Astrocyte (in vitro differentiated cells and primary cell): ENCODE results near the gene MKS1.

Experiments used
- CTCF ChIP-seq: IDR thresholded peaks from 2 replicates; pipeline ENCODE4 v1.5.1; 2011; ENCODE audit warnings: low read depth, mild to moderate bottlenecking, inconsistent platforms, low read length, moderate library complexity; ENCODE audit not compliant: insufficient read depth
- EZH2 ChIP-seq: IDR thresholded peaks from 2 replicates; pipeline ENCODE4 v1.6.1; 2012; ENCODE audit warnings: mild to moderate bottlenecking, low read length, inconsistent platforms; ENCODE audit not compliant: insufficient read depth

- TF ChIP-seq CTCF (no peak), EZH2 (no peak)
Observed at GRCh38 chr17:58165981-58166380, 53.1 kb downstream of the MKS1 start.
